GM06990 (cell line): Measurements from ENCODE around the gene SOWAHA.

ENCODE experiments used
- DNase-seq: peaks from one replicate; pipeline ENCODE4 v3.0.0-alpha.2; 2011; ENCODE audit not compliant: insufficient read length; ENCODE audit errors: extremely low read depth
- H3K27me3 ChIP-seq: replicated peaks from 2 replicates; pipeline ENCODE4 v1.6.0; 2011; ENCODE audit warnings: low read length; ENCODE audit not compliant: control insufficient read depth, insufficient read depth
- H3K36me3 ChIP-seq: 2 replicates; pipeline ENCODE4 v1.5.1; 2011; ENCODE audit warnings: low read length; ENCODE audit not compliant: control insufficient read depth, insufficient read depth
- H3K4me3 ChIP-seq: replicated peaks from 2 replicates; pipeline ENCODE4 v1.5.1; 2011; ENCODE audit warnings: low read depth, mild to moderate bottlenecking, control low read depth, low read length
- TF ChIP-seq, protein P1 (sequence below): IDR thresholded peaks from 2 replicates; pipeline ENCODE4 v1.5.1; 2011; ENCODE audit warnings: low read length, control low read depth, mild to moderate bottlenecking, inconsistent platforms; ENCODE audit not compliant: insufficient read depth, poor library complexity, severe bottlenecking

SOWAHA gene

DNA sequence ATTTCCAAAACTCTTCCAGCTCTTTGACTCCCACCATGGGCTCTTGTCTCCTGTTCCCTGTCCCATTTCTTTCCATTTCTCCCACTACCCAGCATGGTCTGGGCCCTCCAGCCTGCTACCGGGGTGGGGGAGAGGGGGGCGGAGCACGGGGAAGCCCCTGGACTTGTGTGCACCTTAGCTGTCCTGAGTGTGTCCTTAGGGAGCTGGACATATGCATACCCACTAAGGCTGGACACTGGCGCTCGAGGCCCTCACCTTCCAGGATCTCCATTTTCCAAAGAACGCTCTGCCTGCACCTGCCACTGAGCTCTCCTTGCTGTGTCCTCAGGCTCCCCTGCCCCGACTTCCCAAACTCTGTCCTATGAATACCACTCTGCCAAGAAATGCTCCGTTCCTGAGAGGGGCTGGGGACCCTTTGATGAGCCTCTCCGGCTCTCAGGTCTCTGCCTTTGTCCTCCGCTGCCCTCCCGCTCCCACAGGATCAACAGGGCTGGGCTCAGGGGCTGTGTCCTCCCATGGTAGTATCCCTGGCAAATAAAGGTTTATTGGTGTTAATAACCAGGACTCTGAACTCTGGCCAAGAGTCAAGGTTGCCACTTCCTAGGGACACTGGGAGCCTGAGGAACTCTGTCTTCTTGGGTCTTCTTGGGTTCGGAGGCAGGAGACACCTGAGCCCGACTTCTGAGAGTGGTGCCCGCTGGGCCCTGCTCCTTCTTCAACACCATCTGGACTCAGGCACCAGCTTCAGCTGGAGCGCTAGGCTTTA is 18.2 kb downstream of the SOWAHA start:
- Histone ChIP-seq H3K27me3 (no peaks in the 10 kb centered on the region; the same call in 1 of the 2 replicates), H3K4me3 (peak overlapping the region; percentile 68)

DNA sequence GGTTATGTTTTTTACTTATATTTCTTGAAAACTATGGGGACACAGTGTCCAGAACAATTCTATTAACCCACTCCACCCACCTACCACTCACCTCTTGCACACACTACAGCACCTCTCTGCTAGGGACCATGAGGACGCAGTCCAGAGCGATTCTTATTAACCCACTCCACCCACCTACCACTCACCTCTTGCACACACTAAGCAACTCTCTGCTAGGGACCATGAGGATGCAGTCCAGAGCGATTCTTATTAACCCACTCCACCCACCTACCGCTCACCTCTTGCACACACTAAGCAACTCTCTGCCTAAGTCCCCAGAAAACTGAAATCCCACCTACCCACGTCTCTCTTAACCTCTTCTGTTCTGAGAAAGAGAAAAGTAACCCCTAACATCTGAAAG is 19.5 kb downstream of the SOWAHA start:
- DNase-seq: no peak
- TF ChIP-seq, protein P1, sequence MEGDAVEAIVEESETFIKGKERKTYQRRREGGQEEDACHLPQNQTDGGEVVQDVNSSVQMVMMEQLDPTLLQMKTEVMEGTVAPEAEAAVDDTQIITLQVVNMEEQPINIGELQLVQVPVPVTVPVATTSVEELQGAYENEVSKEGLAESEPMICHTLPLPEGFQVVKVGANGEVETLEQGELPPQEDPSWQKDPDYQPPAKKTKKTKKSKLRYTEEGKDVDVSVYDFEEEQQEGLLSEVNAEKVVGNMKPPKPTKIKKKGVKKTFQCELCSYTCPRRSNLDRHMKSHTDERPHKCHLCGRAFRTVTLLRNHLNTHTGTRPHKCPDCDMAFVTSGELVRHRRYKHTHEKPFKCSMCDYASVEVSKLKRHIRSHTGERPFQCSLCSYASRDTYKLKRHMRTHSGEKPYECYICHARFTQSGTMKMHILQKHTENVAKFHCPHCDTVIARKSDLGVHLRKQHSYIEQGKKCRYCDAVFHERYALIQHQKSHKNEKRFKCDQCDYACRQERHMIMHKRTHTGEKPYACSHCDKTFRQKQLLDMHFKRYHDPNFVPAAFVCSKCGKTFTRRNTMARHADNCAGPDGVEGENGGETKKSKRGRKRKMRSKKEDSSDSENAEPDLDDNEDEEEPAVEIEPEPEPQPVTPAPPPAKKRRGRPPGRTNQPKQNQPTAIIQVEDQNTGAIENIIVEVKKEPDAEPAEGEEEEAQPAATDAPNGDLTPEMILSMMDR: no peak
- H3K4me3 ChIP-seq: no peak overlapping the region
- H3K36me3 ChIP-seq: no peaks in the 10 kb centered on the region
- H3K27me3 ChIP-seq: no peaks in the 10 kb centered on the region

More for the DNA sequence above, 18.2 kb downstream of the SOWAHA start:
- TF ChIP-seq, protein P1: no peak
- H3K36me3 ChIP-seq: no peaks in the 10 kb centered on the region
- DNase-seq: no peak

DNA sequence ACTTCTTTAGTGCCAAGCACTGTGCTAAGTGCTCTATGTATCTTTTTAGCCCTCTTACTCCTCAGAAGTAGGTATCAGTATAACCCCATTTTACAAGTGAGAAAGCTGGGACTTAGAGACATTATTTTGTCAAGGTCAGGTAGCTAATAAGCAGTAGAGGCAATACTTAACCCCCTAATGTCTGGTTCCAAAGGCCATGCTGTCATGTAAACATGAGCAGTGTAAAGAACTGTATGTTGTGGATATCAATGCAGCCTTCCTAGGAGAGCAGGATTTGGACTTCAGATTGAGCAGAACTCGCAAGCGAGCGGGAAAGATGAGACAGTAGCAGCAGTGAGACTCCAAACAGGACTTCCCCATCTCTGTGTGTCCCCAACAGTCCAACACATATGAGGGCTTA is 21.0 kb downstream of the SOWAHA start:
- Histone ChIP-seq H3K4me3 (no peak overlapping the region), H3K27me3 (no peaks in the 10 kb centered on the region), H3K36me3 (no peaks in the 10 kb centered on the region)
- DNase-seq: no peak
- TF ChIP-seq, protein P1: no peak

DNA sequence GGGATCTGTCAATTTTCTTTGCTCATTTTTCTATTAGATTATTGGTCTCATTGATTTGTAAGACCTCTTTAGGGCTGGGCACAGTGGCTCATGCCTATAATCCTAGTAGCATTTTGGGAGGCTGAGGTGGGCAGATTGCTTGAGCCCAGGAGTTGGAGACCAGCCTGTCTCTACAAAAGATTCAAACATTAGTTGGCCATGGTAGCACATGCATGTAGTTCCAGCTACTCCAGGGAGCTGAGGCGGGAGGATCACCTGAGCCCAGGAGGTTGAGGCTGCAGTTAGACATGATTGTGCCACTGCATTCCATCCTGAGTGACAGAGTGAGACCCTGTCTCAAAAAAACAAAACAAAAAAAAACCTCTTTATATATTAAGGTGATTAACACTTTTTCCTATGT is 23.8 kb downstream of the SOWAHA start:
- H3K4me3 ChIP-seq: no peak overlapping the region
- H3K27me3 ChIP-seq: no peaks in the 10 kb centered on the region
- TF ChIP-seq, protein P1: no peak
- no peak for DNase-seq
- no peaks in the 10 kb centered on the region for H3K36me3 ChIP-seq

DNA sequence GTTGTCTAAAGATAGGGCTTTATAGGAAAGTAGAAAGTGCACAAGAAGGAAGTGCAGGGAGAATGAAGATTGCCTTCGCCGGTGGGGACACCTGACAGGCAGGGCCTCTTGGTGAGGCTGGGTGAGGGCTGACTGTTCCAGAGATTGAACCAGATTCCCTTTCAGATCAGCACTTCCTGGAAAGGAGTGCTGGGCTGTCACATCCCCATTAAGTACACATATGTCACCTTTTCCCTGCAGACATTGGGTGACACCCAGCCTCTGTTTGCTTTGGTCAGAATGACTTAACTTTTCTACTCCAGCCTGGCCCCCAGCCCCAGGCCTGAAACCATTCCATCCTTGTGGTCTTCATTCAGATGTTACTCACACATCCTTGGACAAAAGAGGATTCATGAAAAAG is 24.8 kb downstream of the SOWAHA start:
- TF ChIP-seq, protein P1: no peak
- Histone ChIP-seq H3K4me3 (no peak overlapping the region), H3K27me3 (no peaks in the 10 kb centered on the region), H3K36me3 (no peaks in the 10 kb centered on the region)
- DNase-seq: no peak
